Tibial nerve (tissue), 4 donors: ENCODE results near the gene CHTOP. TPM values are rescaled to one million over a fixed set of nuclear protein-coding genes. Genes with fewer than 3 reads are reported as not detected.
"Not testable (repeated sequence)": the region's sequence is repeated elsewhere in the genome, so short reads cannot be mapped to it uniquely, and the experiment has no call there.

Source experiments
- DNase-seq, 2 donors: peaks; one replicate each; pipeline ENCODE4 v3.0.0-alpha.2; 2019; ENCODE audit warnings: low spot score in 2 of 2
- H3K27ac ChIP-seq, 4 donors: fragments of 200-600 bp; sonication (generic) in 3 of 4; one replicate each; pipeline ENCODE4 v1.5.1; 2017 to 2019; ENCODE audit warnings: mild to moderate bottlenecking in 1 of 4
- H3K27me3 ChIP-seq, 2 donors: fragments of 200-600 bp; sonication (generic) in 1 of 2; one replicate each; pipeline versions ENCODE4 v1.5.1 to v1.6.0; 2017 to 2019
- H3K36me3 ChIP-seq, 3 donors: fragments of 200-600 bp; sonication (generic); one replicate each; pipeline ENCODE4 v1.5.1; 2018 to 2019
- H3K4me1 ChIP-seq, 4 donors: fragments of 200-600 bp; sonication (generic) in 3 of 4; one replicate each; pipeline ENCODE4 v1.5.1; 2017 to 2019
- H3K4me3 ChIP-seq, 4 donors: fragments of 200-600 bp; sonication (generic) in 3 of 4; one replicate each; pipeline ENCODE4 v1.5.1; 2017 to 2019; ENCODE audit warnings: mild to moderate bottlenecking in 1 of 4, moderate library complexity in 1 of 4
- H3K9me3 ChIP-seq, 4 donors: fragments of 200-600 bp; sonication (generic) in 3 of 4; one replicate each; pipeline ENCODE4 v1.5.1; 2017 to 2019
- EP300 ChIP-seq, 2 donors: sonication (generic); formaldehyde crosslinking; IDR thresholded peaks; one replicate each; pipeline ENCODE4 v1.6.1; 2017; ENCODE audit warnings: antibody characterized with exemption in 2 of 2, mild to moderate bottlenecking in 1 of 2
- POLR2A ChIP-seq, 2 donors: fragments of 450-650 bp; IDR thresholded peaks; one replicate each; pipeline ENCODE4 v1.6.1; 2017; ENCODE audit warnings: antibody characterized with exemption in 2 of 2, mild to moderate bottlenecking in 2 of 2, moderate library complexity in 2 of 2
- WGBS, 2 donors: methylation state at CpG; one replicate each; pipeline ENCODE4 v1.1.5; 2018; 5-methylcytosine and 5-hydroxymethylcytosine counted together
- total RNA-seq, 4 donors: library from RNA; depleted of rRNA; stranded (reverse); fragments of >200 nt; gene quantifications; one replicate each; pipeline ENCODE4 v1.1.0, GENCODE V29; 2016
- TF ChIP-seq, protein P1 (sequence below), 5 experiments: fragments of 200-600 bp in 3 of 5; fragments of 450-650 bp in 2 of 5; sonication (generic) in 3 of 5; IDR thresholded peaks; one replicate each; pipeline ENCODE4 v1.5.1; 2016 to 2019; ENCODE audit warnings: antibody characterized with exemption in 5 of 5, mild to moderate bottlenecking in 3 of 5, moderate library complexity in 2 of 5

Gene CHTOP, protein sequence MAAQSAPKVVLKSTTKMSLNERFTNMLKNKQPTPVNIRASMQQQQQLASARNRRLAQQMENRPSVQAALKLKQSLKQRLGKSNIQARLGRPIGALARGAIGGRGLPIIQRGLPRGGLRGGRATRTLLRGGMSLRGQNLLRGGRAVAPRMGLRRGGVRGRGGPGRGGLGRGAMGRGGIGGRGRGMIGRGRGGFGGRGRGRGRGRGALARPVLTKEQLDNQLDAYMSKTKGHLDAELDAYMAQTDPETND
- 10 to 100 TPM; 49.0 to 66.6 (median 56.5) TPM for total RNA-seq

DNA sequence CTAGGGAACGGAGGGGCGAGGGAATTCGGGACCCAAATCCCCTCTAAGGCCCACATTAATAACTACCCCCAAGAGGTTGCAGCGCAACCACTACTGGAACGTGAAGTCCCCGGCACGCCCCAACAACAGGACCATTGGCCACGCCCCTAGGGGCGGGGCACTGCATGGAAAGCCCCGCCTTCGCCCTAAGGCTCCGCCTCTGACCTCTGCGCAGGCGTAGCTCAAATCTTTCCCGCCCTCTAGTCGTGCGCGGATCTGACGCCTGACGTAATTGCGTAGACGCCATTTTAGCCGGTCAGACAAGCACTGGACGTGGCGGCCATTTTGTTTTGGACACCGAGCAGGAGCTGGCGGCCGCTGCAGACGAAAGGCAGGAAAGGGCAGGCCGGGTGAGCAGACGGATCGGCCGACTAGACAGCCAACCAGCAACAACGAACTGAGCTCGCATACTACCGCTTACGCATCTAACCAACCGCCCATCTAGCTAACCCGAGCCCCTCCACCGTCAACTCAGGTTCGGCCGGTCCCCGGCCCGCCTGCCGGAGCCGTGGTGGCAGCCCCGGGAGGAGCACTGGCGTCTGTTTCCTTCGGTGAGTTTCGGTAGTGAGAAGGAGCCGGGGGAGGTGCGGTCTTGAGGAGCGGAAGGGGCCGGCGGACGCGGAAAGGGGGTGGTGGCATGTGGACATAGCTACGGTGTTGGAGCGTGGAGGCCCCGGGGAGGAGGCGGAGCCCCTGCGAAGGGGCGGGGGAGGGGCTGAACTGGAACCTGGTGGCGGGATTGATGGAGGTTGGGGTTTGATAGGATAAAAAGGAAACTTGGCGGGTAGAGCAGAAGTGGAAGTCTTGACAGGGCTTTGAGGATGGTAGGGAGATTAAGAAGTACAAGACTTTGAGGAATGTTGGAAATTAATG lies at the start of gene CHTOP:
Gene CHTOP (plus strand): TSS at position 313 of the 912 bp plus-strand sequence. CDS start 2,523 bp downstream, outside the sequence.
- Histone ChIP-seq H3K4me1 (peaks cover 0 to 59% (median 27%) of the 10 kb centered on the region in 4 donors), H3K9me3 (no peaks in the 10 kb centered on the region), H3K27ac (peak within 1 kb of the TSS; percentile 98 to 100 (median 99)), H3K36me3 (peaks cover 0 to 38% (median 12%) of the 10 kb centered on the region in 3 donors), H3K4me3 (peak within 1 kb of the TSS; percentile 81 to 97 (median 88)), H3K27me3 (no peaks in the 10 kb centered on the region)
- TF ChIP-seq POLR2A (IDR thresholded peaks at IDR 0.05) (peak; percentile 76 to 94), EP300 (IDR thresholded peaks at IDR 0.05) (peak; percentile 95 to 97)
- TF ChIP-seq, protein P1, sequence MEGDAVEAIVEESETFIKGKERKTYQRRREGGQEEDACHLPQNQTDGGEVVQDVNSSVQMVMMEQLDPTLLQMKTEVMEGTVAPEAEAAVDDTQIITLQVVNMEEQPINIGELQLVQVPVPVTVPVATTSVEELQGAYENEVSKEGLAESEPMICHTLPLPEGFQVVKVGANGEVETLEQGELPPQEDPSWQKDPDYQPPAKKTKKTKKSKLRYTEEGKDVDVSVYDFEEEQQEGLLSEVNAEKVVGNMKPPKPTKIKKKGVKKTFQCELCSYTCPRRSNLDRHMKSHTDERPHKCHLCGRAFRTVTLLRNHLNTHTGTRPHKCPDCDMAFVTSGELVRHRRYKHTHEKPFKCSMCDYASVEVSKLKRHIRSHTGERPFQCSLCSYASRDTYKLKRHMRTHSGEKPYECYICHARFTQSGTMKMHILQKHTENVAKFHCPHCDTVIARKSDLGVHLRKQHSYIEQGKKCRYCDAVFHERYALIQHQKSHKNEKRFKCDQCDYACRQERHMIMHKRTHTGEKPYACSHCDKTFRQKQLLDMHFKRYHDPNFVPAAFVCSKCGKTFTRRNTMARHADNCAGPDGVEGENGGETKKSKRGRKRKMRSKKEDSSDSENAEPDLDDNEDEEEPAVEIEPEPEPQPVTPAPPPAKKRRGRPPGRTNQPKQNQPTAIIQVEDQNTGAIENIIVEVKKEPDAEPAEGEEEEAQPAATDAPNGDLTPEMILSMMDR (IDR thresholded peaks at IDR 0.05): peak in 1 of 5 experiments; percentile 54
- WGBS, 2 donors: 1% methylated on average over 40 to 45 of the region's 65 CpGs
- peak; percentile 98 to 99 for DNase-seq

DNA sequence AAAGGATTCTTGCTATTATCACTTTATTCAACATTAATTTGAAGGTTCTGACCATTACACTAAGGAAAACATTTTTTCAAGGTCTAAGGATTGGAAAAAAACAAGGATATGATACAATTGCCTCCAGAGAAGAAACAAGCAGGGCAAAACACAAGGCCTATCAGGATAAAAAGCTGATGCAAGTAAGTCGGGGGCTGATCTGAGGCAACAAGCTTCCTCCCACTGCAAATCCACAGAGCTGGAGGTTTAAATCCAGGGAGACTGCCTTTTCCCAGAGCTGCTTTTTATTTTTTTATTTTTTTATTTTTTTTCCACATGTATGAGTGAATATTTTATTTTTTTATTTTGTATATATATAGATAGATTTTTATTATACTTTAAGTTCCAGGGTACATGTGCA lies 48.9 kb upstream of the CHTOP start:
- Histone ChIP-seq H3K4me1 (no peaks in the 10 kb centered on the region), H3K9me3 (no peaks in the 10 kb centered on the region), H3K4me3 (no peak overlapping the region), H3K36me3 (no peaks in the 10 kb centered on the region), H3K27ac (no peak overlapping the region), H3K27me3 (no peaks in the 10 kb centered on the region)
- 71 to 77% methylated on average over 1 of the region's 1 CpG for WGBS, 2 donors
- TF ChIP-seq POLR2A (IDR thresholded peaks at IDR 0.05) (no peak), EP300 (IDR thresholded peaks at IDR 0.05) (no peak)
- TF ChIP-seq, protein P1 (IDR thresholded peaks at IDR 0.05): no peak
- no peak for DNase-seq

DNA sequence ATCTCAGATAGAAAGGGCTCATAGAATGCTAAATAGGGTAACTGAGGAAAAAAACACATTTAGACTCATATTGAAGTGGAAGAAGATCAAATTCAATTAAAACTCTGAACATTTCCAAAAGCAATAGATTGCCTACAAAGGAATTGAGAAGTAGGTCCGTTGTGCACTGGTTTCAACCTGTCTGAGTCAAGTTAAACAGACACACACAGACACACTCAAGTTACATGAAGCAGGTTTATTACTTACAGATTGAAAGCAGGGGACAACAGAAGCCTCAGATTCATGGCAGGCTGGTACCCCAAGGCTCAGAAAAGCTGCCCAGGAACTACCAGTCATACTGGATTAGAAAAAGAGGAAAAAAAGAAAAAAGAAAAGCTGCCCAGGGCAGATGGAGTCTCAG lies 47.5 kb upstream of the CHTOP start:
- Histone ChIP-seq H3K36me3 (no peaks in the 10 kb centered on the region), H3K4me1 (no peaks in the 10 kb centered on the region), H3K27ac (no peak overlapping the region), H3K4me3 (no peak overlapping the region), H3K27me3 (no peaks in the 10 kb centered on the region), H3K9me3 (no peaks in the 10 kb centered on the region)
- 33 to 53% methylated on average over 1 of the region's 1 CpG for WGBS, 2 donors
- DNase-seq: no peak
- TF ChIP-seq POLR2A (IDR thresholded peaks at IDR 0.05): no peak
- no peak for TF ChIP-seq EP300 (IDR thresholded peaks at IDR 0.05)
- TF ChIP-seq, protein P1 (IDR thresholded peaks at IDR 0.05): no peak

DNA sequence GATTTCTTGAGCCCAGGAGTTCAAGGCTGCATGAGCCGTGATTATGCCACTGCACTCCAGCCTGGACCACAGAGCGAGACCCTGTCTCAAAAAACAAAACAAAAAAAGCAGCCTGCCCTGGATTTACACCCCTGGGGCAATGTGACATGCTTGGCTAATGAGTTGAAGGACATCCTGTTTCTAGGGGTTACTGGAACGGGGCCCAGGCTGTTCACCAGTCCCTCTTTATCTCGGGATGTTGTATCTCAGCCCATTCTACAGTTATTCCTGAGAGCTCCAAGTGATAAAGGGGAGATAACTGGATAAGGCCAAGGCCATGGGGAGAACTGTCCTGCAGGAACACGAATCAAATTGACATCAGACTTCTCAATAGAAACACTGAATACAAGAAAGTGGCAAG lies 46.6 kb upstream of the CHTOP start:
- Histone ChIP-seq H3K36me3 (no peaks in the 10 kb centered on the region), H3K4me3 (no peak overlapping the region), H3K27ac (no peak overlapping the region), H3K4me1 (peaks cover 0 to 4% (median under 1%) of the 10 kb centered on the region in 4 donors), H3K9me3 (no peaks in the 10 kb centered on the region), H3K27me3 (no peaks in the 10 kb centered on the region)
- no peak for DNase-seq
- 67 to 68% methylated on average over 5 of the region's 5 CpGs for WGBS, 2 donors
- TF ChIP-seq EP300 (IDR thresholded peaks at IDR 0.05) (no peak), POLR2A (IDR thresholded peaks at IDR 0.05) (no peak)
- TF ChIP-seq, protein P1 (IDR thresholded peaks at IDR 0.05): no peak

DNA sequence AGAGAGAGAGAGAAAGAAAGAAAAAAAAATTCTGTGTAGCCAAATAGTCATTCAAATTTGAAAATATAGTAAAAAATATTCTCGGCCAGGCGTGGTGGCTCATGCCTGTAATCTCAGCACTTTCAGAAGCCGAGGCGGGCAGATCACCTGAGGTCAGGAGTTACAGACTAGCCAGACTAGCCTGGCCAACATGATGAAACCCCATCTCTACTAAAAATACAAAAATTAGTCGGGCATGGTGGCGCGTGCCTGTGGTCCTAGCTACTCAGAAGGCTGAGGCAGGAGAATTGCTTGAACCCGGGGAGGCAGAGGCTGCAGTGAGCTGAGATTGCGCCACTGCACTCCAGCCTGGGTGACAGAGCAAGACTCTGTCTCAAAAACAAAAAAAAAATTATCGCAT lies 45.8 kb upstream of the CHTOP start:
- H3K4me1 ChIP-seq, H3K36me3 ChIP-seq, DNase-seq, H3K9me3 ChIP-seq, H3K27ac ChIP-seq, H3K27me3 ChIP-seq, H3K4me3 ChIP-seq: not testable (repeated sequence)
- 85 to 88% methylated on average over 10 of the region's 10 CpGs for WGBS, 2 donors
